Measurements from ENCODE around the gene EEA1. TPM values are rescaled to one million over a fixed set of nuclear protein-coding genes. Genes with fewer than 3 reads are reported as not detected.

Gene EEA1
- total RNA-seq, 1 donor from 2014 or later: 59.2 TPM

GRCh38 chr12:92877904-92878303 is 51.2 kb downstream of the EEA1 start:
- no peaks in the 10 kb centered on the region for H3K4me1 ChIP-seq

GRCh38 chr12:92876496-92876895 is 52.6 kb downstream of the EEA1 start:
- Histone ChIP-seq H3K27me3 (no peaks in the 10 kb centered on the region), H3K27ac (no peak overlapping the region), H3K4me3 (no peak overlapping the region), H3K4me1 (peaks cover 5% of the 10 kb centered on the region), H3K9me3 (peaks cover 10% of the 10 kb centered on the region), H3K36me3 (peaks cover 0 to 5% of the 10 kb centered on the region in 2 donors)
- intact Hi-C loops (cut with DNase I): no loop called here
- DNase-seq (ENCODE audit: extremely low spot score in 2 of 2): no peak
- TF ChIP-seq POLR2A (IDR thresholded peaks at IDR 0.05) (no peak), POLR2AphosphoS5 (IDR thresholded peaks at IDR 0.05; ENCODE audit: insufficient read depth in 1 of 2, low read depth in 1 of 2) (no peak), CTCF (IDR thresholded peaks at IDR 0.05) (no peak)

More at GRCh38 chr12:92877904-92878303, 51.2 kb downstream of the EEA1 start:
- TF ChIP-seq POLR2AphosphoS5 (IDR thresholded peaks at IDR 0.05; ENCODE audit: insufficient read depth in 1 of 2, low read depth in 1 of 2) (no peak), POLR2A (IDR thresholded peaks at IDR 0.05) (no peak), CTCF (IDR thresholded peaks at IDR 0.05) (no peak)
- intact Hi-C loops (cut with DNase I): no loop called here
- Histone ChIP-seq H3K36me3 (peaks cover 0 to 5% of the 10 kb centered on the region in 2 donors), H3K4me3 (no peak overlapping the region), H3K27me3 (no peaks in the 10 kb centered on the region), H3K9me3 (peaks cover 10% of the 10 kb centered on the region), H3K27ac (no peak overlapping the region)
- no peak for DNase-seq (ENCODE audit: extremely low spot score in 2 of 2)

- Histone ChIP-seq H3K9me3 (no peaks in the 10 kb centered on the region), H3K36me3 (no peaks in the 10 kb centered on the region), H3K4me3 (no peak overlapping the region), H3K4me1 (peaks cover 16% of the 10 kb centered on the region), H3K27ac (no peak overlapping the region), H3K27me3 (no peaks in the 10 kb centered on the region)
- no peak for TF ChIP-seq CTCF (IDR thresholded peaks at IDR 0.05)
- TF ChIP-seq POLR2AphosphoS5 (IDR thresholded peaks at IDR 0.05; ENCODE audit: insufficient read depth in 1 of 2, low read depth in 1 of 2): no peak
- no peak for TF ChIP-seq POLR2A (IDR thresholded peaks at IDR 0.05)
- intact Hi-C loops (cut with DNase I): no loop called here
- DNase-seq (ENCODE audit: extremely low spot score in 2 of 2): no peak
Observed at GRCh38 chr12:92871116-92871515, 58.0 kb downstream of the EEA1 start.

- Histone ChIP-seq H3K27me3 (no peaks in the 10 kb centered on the region), H3K27ac (no peak overlapping the region), H3K4me1 (peaks cover 10% of the 10 kb centered on the region), H3K36me3 (peaks cover 0 to 6% of the 10 kb centered on the region in 2 donors), H3K4me3 (no peak overlapping the region), H3K9me3 (no peaks in the 10 kb centered on the region)
- no peak for DNase-seq (ENCODE audit: extremely low spot score in 2 of 2)
- intact Hi-C loops (cut with DNase I): no loop called here
- TF ChIP-seq CTCF (IDR thresholded peaks at IDR 0.05) (no peak), POLR2AphosphoS5 (IDR thresholded peaks at IDR 0.05; ENCODE audit: insufficient read depth in 1 of 2, low read depth in 1 of 2) (no peak), POLR2A (IDR thresholded peaks at IDR 0.05) (no peak)
Observed at GRCh38 chr12:92866418-92866817, 62.7 kb downstream of the EEA1 start.

GRCh38 chr12:92863251-92863650 is 65.8 kb downstream of the EEA1 start:
- Histone ChIP-seq H3K4me1 (no peaks in the 10 kb centered on the region), H3K36me3 (peaks cover 0 to 6% of the 10 kb centered on the region in 2 donors), H3K9me3 (no peaks in the 10 kb centered on the region), H3K27ac (no peak overlapping the region), H3K4me3 (no peak overlapping the region), H3K27me3 (no peaks in the 10 kb centered on the region)
- intact Hi-C loops (cut with DNase I): no loop called here
- DNase-seq (ENCODE audit: extremely low spot score in 2 of 2): no peak
- no peak for TF ChIP-seq POLR2AphosphoS5 (IDR thresholded peaks at IDR 0.05; ENCODE audit: insufficient read depth in 1 of 2, low read depth in 1 of 2)
- no peak for TF ChIP-seq CTCF (IDR thresholded peaks at IDR 0.05)
- TF ChIP-seq POLR2A (IDR thresholded peaks at IDR 0.05): no peak

Data from vagina (tissue), 2 donors.